Epithelial cell of alveolus of lung (primary cell): ENCODE results near the gene SPINK6. TPM values are rescaled to one million over a fixed set of nuclear protein-coding genes. Genes with fewer than 3 reads are reported as not detected.

Source experiments
- total RNA-seq: library from RNA; depleted of rRNA; stranded (reverse); fragments of >200 nt; gene quantifications from 2 replicates; pipeline ENCODE4 v1.2.1, GENCODE V29; 2015

SPINK6 gene, protein sequence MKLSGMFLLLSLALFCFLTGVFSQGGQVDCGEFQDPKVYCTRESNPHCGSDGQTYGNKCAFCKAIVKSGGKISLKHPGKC
- total RNA-seq: not detected in 2 replicates

DNA sequence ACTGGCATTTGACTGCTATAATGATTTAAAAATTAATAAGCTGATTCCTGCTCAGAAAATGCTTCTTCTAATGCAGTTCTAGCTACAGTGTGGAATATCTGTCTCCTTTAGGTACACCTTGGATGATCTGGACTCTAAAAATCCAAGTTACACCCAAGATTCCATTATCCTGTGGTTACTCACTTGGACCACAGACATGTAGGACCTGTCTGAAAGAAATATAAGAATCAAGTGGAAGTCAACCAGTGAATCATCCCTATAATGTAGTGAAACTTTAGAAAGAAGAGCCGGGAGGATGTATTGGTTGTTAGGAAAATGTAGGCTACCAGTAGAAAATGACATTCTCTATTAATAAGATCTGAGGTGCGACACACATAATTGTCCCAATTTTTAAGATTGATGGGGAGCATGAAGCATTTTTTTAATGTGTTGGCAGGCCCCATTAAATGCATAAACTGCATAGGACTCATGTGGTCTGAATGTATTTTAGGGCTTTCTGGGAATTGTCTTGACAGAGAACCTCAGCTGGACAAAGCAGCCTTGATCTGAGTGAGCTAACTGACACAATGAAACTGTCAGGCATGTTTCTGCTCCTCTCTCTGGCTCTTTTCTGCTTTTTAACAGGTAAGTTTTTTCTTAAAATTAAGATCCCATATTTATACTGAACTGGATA, at the start of gene SPINK6:
Gene SPINK6 (plus strand): TSS at position 512 of the 673 bp plus-strand sequence. CDS start 55 bp downstream, at position 567.

GRCh38 chr5:148168246-148168645, 34.6 kb upstream of the SPINK6 start, which contains the start of gene SPINK14:
Gene SPINK14 (plus strand): TSS chr5:148168546. CDS start chr5:148169733, 1,187 bp downstream.

DNA sequence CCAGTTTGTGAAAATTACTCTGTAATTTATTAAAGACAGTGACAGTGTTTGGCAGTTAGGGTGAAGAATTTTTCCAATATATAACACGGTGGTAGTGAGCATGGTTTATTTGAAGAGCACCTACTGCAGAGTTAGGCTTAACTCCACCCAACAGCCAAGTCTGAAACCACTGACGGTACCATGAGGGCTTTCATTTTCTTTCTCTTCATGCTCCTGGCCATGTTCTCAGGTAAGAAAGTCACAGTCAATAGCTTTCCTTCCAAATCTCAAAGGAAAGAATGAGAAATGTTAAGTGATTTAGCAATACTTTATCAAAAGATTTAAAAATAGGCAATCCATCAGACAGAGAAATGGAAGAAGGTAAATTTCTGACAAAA, 35.6 kb downstream of the SPINK6 start, which contains the start of gene MARCOL:
Gene MARCOL (plus strand): TSS at position 108 of the 377 bp plus-strand sequence. CDS start 73 bp downstream, at position 181.

Other genes starting within 250 kb of the SPINK6 start
- gene SPINK5, start 139.1 kb upstream of the SPINK6 start, total RNA-seq: not detected in 2 replicates
- not detected in 2 replicates for gene SPINK14, start 34.5 kb upstream of the SPINK6 start, total RNA-seq
- not detected in 2 replicates for gene MARCOL, start 35.5 kb downstream of the SPINK6 start, total RNA-seq
- not detected in 2 replicates for gene SPINK13, start 65.8 kb downstream of the SPINK6 start, total RNA-seq
- gene SPINK7, start 109.4 kb downstream of the SPINK6 start, total RNA-seq: not detected in 2 replicates
- not detected in 2 replicates for gene SPINK9, start 132.5 kb downstream of the SPINK6 start, total RNA-seq
- gene FBXO38, start 180.9 kb downstream of the SPINK6 start, total RNA-seq: 25.7 and 51.1 TPM in 2 replicates